RPMI8226 (cell line): Measurements from ENCODE around the gene CCDC149.

Experiments used
- DNase-seq: peaks from one replicate; pipeline ENCODE4 v3.0.0-alpha.2; 2015

CCDC149 gene

DNA sequence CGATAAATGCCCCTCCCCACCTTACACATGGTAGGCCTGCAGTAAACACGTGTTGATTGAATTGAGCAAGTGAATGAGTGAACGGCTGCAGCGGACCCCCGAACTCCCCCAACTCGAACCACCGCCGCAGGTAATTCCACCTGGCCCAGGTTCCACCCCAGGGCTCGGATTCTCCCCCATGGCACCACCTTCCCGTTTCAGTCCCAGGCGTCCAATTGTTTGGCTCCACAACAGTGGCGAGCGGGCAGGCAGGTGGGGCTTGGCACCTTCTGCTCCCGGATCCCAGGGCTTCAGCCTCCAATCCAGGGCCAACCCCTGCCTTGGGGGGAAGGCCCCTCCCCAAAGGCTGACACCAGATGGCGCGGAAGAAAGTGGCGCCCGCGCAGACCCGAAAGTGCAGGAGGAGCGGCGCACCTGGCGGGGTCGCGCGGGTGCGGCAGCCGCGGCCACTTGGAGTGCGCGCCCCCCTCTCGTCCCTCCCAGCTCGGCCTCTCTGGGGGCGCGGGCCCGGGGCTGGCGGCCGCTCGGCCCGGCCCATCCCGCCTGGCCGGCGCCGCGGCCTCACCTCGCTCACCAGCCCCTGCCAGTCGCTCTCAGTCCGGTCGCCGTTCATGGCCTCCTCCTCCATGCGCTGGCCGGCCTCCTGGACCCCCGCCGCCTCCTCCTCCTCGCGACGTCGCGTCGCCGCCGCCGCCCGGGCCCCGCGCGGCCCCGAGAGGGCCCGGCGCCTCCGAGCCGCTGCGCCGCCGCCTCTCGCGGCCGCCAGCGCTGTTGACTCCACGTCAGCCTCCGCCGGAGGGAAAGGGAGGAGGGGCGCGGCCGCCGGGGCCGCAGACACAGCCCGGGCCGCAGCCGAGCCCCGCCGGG is at the start of gene CCDC149:
Gene CCDC149 (minus strand): TSS at position 791 of the 867 bp plus-strand sequence. CDS start 178 bp downstream, at position 613.
- peak; percentile 20 for DNase-seq

DNA sequence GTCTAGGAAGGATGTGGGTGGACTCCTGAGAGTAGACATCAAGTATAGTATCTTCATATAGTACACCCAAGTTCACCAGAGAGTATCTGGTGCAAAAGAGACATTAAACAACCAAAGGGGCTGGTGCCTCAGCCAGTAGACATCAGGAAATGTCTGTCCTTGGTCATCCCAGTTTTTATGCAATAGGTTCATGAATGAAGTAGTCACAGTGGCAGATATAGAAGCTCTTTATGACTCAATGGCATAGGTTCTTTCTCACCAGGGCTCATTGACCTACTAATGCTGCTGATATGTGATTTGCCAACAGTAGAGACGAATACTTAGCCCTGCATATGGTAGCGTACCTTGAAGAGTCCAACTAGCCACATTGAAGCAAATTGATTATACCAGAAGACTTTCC is 45.0 kb upstream of the CCDC149 start:
- no peak for DNase-seq

DNA sequence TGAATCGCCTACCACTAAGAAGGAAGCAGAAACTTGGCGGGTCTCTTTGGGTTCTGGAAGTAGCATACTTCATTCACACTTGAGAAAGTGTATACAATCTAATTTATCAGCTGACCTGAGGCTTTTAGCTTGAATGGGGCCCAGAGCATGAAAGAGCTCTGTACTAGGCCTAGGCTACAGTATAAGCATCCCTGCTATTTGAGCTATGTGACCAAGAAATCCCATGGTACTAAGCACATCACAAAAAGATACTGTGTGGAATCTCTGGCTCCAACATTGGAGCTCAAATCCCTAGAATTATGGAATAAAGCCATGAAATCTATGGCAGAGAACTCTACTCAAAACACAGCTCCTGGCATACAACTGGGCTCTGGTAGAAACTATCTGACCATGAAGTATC is 43.9 kb upstream of the CCDC149 start:
- DNase-seq = no peak

DNA sequence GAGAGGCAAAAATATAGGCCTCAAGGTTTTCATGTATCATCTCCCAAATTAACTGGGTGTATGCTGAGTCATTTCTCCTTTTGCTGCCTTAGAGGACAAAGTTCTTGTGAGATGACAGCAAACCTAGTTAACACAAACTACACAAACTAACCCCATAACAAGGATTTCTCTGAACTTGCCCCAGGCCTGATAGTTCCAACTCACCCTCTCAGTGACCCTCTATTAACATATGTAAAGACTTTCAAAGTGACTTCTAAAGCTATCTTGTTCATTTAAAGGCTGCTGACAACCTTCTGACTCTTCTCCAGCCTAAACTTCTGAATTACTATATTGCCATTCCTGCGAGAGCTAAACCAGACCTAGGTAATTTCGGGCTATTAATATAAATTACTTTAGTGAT is 43.2 kb upstream of the CCDC149 start:
- DNase-seq = no peak

DNA sequence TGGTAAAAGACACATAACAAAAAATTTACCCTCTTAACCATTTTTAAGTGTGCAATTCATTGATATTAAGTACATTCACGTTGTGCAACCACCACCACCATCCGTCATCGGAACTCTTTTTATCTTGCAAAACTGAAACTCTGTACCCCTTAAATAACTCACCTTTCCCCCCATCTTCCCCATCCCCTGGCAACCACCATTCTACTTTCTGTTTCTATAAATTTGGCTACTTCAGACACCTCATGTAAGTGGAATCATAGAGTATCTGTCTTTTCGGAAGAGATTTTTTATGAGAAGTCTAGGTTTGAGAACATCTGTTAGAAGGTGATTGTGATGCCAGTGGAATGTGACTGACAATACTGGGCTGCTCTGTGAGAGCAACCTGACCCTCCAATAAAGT is 39.8 kb upstream of the CCDC149 start:
- no peak for DNase-seq

DNA sequence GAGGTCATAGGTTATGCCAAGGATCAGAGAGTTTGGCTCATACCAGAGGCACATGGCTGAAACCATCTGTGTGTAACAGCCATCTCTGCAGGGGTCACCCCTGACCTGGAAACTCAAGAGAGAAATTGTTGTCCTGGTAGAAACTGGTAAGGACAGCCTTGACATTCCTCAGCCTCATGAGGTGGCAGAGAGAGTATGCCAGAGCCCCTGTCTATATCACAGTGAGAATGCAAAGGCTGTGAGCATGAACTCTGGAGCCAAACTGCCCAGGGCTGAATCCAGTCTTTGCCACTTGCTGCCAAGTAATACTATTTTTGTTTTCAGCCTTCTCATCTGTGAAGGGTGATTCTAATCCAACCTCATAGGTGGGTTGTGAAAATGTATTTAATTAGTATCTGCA is 37.1 kb upstream of the CCDC149 start:
- no peak for DNase-seq

DNA sequence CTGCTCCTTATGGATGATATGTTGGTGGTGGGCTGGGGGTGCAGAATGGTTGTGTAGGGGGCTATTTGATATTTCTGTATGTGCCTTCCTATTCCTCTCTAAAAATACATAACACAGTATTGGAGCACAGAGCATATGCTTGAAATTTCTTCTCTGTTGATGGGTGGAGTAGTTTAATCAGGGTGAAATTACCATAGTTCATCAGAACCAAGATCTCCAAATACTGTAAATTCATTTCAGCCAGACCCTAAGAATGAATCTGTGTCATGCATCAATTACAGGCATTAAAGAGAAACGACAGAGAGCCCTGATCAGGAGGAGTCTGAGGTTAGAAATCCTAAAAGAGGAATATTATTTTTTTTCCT is 25.1 kb upstream of the CCDC149 start:
- no peak for DNase-seq

DNA sequence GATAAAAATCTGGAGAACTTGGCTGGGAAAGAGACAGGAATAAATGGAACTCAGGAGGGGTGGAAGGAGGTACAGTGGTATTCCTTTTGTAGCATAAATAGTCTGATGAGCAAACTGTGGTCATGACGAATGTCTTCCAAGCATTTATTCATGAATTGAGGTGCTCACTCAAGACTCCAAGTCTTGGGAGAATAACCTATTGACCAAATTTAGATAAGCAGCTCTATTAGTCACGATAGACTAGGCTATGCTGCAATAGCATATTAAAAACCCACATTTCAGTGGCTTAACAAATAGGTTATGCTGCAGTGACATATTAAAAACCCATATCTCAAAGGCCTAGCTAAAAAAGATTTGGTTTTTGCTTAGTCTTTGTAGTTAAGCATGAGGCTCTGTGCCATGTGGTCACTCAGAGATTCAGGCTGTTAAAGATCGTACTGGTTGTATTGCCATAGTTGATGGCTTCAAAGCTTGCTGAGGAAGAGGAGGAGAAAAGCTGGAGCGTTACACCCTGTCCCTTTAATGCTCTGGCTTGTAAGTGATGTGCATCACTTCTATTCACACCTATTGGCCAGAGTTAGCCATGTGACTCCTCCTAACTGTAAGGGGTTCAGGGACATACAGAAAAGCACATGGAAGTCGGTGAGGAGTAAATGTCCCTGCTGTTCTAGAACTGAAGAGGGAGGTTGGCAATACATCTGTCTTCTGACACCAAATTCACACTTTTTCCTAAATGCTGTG is 24.5 kb upstream of the CCDC149 start:
- no peak for DNase-seq

DNA sequence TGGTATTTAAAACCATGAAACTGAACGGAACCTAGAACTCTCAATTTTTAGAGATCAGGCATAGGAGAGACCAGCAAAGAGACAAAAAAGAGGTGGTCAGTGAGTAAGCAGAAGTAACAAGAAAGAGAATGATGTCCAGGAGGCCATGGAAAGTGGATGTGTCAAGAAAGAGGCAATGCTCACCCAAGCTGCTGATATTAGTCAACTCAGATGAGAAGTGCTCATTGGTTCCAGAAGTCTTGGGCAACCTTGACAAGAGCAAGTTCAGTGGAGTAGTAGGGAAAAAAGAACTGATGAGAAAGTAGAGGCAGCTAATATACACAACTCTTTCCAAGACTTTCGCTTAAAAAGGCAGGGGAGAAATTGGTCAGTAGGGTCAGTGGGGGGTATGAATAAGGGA is 23.0 kb upstream of the CCDC149 start:
- no peak for DNase-seq

DNA sequence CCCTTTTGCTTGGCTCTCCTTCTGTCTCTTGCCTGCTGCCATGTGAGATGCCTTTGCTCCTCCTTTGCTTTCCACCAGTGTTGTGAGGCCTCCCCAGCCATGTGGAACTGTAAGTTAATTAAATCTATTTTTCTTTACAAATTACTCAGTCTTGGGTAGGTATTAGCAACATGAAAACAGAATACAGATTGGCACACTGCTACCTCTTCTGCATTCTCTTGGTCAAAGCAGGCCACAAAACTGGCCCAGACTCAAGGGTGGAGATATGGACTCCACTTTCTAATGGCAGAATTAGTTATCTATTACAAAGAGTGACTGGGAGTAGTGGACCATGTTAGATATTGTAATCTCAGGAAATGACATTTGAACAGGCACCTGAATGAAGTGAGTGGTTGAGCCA is 21.5 kb upstream of the CCDC149 start:
- DNase-seq = no peak

DNA sequence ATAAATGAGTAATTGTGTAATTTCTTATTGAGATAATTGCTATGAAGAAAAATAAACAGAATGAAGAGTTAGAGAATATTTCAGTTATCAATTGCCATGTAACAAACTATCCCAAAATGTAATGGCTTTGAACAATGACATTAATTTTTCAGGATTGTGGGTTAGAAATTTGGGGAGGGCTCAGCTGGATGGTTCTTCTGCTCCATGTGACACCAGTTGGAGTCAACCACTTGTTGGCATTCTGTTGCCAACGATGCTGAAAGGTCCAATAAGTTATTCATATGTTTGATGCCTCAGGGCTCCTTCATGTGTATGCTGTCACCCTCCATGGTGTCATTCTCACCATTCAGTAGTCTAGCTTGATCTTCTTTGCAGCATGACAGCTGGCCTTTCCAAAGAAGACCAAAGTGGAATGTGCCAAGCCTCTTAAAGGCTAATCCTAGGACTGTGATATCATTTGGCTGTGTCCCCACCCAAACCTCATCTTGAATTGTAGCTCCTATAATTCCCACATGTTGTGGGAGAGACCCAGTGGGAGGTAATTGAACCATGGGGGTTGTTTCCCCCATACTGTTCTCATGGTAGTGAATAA is 20.9 kb upstream of the CCDC149 start:
- no peak for DNase-seq

DNA sequence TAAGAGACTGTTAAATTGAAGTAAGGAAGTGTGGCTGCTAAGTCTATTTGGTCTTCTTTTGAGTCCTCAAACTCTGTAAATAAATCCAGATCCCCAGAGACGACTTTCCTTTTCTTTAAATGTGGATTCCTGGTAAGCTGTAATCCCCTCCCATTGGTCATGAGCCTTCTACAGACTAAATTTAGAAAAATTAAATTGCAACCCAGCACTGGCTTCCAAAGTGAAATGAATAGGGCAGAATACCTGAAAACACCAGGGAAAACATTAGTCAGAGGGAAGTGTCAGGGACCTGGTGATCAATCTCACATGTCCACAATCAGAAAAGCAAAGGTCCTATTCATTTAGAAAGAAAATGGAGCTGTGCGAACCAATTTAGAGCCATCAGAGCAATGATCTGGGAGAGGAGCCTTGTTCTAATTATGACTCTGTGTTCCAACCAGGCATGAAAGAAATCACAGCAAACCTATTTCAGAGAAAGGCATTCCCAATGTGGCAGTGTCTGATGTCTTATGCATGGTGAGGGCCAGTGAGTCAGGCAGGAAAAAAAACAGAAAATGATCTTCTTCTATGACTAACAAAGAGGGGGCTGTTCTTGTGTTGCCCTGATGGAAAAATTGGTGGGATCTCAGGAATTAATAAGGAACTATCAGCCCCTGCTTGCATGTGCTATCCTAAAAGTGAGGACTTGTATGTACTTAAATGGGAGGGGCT is 19.8 kb upstream of the CCDC149 start:
- DNase-seq = no peak

DNA sequence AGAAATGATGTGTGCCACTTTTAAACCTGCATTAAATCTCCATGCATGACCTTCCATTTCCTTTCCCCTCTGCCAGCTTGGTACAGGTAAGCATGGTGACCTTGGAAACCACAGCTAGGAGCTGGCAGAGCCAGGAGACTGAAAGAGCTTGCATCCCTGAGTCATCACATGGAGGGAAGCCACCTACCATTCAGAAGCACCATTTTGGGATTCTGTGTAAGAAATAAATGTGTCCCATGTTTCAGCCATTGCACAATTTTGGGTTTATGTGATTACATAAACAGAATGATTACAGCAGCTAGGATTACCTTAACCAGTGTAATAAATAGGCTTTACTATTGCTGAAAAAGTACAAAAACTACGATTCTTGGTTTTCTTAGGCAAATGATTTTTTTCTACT is 17.3 kb upstream of the CCDC149 start:
- DNase-seq = no peak

DNA sequence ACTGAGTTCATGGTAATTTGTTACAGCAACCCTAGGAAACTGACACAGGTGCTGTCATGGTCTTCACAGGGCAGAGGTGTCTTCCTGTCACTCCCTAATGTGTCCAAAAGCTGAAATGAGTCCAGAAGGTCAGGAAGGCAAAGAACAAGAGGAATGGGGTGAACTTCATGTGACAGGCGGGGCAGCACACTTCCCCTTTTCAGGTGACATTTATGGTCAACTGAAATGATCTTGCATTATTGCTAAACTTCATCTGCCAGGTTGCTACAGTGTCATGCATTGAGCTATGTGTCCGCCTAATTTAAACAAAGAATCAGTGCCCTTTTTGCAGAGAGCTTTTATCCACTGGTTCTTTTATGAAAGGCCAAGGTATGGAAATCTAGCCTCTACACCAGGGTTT is 15.9 kb upstream of the CCDC149 start:
- DNase-seq = peak; percentile 21

DNA sequence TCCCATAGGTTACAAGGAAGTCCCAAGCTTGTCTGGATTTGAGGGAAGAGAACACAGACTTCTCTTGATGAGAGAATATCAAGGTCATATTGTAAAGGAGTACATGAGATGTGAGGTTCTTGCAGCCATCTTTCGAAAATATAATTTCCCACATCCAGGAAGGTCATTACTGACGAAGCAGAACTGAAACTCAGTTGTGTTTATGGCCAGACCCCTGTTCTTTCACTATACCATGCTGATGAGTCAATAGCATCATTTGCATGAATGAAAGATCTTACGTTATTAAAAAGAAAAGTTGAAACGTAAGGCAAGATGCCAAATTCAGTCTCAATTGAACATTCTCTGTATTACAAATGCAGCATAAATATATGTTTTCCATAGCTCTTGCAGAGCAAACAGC is 14.2 kb upstream of the CCDC149 start:
- peak; percentile 30 for DNase-seq

DNA sequence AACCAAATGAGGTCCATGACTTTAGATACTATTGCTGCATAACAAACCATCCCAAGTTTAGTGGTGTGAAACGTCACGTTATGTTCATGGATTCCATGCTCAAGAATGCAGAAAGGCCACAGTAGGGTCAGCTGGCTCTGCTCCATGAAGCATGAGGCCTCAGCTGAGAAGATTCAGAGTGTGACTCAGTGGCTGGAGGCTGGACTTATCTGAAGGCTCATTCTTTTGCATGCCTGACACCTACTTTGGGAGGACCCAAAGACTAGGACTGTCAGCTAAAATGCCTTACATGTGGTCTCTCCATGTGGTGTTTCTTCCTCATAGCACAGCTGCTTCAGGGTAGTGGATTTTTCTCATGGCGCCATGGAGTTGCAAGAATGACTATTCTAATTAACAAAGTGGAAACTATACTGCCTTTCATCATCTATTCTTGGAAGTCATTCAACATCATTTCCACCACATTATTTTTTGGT is 11.5 kb upstream of the CCDC149 start:
- no peak for DNase-seq

DNA sequence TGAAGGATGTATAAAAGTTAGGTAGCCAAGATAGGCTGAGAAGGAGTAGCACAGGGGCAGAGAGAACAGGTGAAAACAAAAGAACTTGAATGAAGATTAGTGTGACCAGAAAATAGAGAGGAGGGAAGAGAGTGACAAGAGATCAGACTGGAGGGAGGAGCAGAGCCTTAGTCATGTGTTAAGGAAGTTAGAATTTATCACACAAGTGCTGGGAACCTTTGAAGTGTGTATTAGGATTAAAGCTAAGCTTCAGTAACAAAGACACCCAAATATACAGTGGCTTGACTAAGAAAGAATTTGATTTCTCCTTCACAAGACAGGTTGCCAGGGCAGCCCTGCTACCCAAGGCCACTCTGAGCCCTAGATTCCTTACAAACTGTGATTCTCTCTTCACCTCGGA is 10.7 kb upstream of the CCDC149 start:
- DNase-seq = no peak

DNA sequence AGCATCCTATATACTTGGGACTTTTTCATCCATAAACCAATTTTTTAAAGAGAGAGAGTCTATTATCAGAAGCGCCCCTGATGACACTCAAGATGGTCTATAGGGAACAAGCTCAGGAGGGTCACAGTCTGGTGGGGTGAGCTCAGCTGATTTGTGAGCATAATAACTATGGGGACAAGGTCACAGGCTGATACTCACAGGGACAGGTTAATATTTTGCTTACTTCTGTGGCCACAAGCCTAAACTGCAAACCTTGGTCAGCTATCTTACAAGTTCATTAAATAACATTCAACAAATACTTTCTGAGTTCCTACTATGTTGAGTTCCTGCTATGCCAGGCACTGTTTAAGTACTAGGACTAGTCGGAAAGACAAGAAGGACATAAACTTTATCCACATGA is 10.2 kb upstream of the CCDC149 start:
- no peak for DNase-seq

DNA sequence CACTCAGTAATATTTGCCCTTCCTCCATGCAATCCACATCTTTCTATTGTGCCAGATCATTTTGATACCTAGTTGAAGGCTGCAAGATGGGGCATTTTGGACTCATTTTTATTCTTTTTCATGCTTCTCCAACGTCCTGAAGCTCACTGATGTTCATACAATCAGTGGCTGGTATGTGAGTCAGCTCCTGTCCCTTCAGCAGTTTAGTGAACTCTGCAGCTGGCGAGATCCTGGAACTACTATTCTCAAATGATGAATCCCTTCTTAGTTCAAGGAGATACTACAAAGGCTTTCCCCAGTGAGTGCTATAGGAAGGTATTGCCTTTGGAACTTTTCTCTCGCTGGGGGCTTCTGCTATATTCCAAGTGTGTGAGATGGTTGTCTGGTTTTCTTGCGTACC is 9.6 kb upstream of the CCDC149 start:
- no peak for DNase-seq

DNA sequence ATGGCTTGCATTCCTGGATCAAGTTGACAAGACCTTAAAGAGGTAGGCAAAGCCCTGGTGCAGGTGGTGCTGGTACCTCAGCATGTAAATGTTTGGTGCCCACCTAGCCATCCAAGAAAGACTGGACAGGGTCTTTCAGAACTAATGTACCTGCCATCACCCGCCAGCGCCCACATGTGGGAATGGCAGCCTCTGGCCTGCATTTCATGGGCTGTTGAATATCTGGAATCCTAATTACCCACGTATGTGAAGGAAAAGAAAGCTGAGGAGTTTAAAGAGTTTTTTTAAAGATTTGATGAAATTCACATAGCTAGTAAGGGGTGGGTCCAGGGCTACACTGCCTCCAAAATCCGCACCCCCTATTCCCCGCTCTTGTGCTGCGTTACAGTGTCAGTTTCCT is 8.6 kb upstream of the CCDC149 start:
- DNase-seq = no peak

DNA sequence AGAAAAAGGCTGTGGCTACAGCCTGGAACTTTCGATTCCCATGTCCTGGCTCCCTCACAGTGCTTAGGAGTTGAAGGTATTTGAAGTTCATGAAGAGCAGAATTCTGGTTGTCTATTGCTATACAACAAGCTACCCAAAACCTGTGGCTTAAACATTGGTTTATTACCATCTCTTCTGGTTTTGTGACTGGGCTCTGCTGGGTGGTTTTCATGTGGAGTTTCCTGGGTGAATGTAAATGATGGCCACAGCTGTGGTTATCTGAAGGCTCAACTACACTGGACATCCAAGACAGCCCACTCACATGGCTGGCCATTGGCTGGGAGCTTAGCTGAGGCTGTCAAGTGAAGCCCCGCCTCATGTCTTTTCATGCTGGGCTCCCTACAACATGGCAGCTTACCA is 7.2 kb upstream of the CCDC149 start:
- no peak for DNase-seq

DNA sequence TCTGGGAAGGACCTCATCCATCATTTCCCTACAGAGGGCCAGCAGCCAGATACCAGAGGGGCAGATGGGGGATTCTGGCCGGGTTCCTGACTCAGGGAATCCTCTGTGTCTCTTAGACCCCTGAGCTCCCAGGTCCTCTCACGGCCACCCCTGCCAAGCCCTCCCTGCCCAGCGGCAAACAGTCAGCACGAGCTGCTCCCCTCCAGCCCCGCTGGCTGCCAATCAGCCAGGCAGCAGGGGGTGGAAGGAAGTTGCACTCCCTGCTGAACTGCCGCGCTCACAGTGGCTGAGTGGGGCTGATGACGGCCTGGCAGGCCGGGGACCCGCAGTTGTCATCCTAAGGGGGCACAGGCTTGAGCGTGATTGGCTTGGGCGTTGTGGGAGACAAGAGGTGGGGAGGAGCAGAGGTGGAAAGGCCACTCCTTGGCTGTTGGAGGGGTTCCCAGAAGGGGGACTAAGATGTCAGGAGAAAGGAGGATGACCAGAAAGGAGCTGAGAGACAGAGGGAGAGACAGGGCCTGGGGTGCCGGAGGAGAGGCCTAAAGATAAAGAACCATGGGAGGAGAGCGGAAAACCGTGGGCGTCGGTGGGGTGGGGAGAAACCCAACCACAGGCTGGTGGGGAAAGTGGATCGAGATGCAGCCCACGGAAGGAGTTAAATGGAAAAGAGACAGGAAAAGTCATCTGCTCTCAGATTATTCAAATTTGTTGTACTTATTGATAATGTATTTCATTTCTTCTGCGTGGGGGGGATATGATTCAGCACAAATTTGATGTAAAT is 4.4 kb upstream of the CCDC149 start:
- no peak for DNase-seq
